Endodermal cell (in vitro differentiated cells): ENCODE data around the gene CLMN. TPM values are rescaled to one million over a fixed set of nuclear protein-coding genes. Genes with fewer than 3 reads are reported as not detected.

Experiments used
- DNase-seq: peaks from one replicate; pipeline ENCODE4 v3.0.0-alpha.2; 2017
- H3K27ac ChIP-seq: 2 replicates; pipeline ENCODE4 v1.5.1; 2013; ENCODE audit warnings: mild to moderate bottlenecking, low read depth, low read length, moderate library complexity
- H3K27me3 ChIP-seq: 2 replicates; pipeline ENCODE4 v1.6.1; 2013; ENCODE audit warnings: mild to moderate bottlenecking, low read length, moderate library complexity; ENCODE audit not compliant: insufficient read depth, control insufficient read depth, poor library complexity, severe bottlenecking
- H3K36me3 ChIP-seq: 2 replicates; pipeline ENCODE4 v1.7.0; 2013; ENCODE audit warnings: mild to moderate bottlenecking, low read length, moderate library complexity; ENCODE audit not compliant: control insufficient read depth, insufficient read depth
- H3K4me1 ChIP-seq: one replicate; pipeline ENCODE4 v1.7.0; 2013; ENCODE audit warnings: low read length; ENCODE audit not compliant: control insufficient read depth, insufficient read depth
- H3K4me3 ChIP-seq: 2 replicates; pipeline ENCODE4 v1.5.1; 2013; ENCODE audit warnings: mild to moderate bottlenecking, low read length, moderate library complexity
- H3K9ac ChIP-seq: 2 replicates; pipeline ENCODE4 v1.6.1; 2013; ENCODE audit warnings: mild to moderate bottlenecking, low read length, moderate library complexity; ENCODE audit not compliant: poor library complexity, severe bottlenecking; ENCODE audit errors: extremely low read depth
- H3K9me3 ChIP-seq: 2 replicates; pipeline ENCODE4 v1.6.1; 2013; ENCODE audit warnings: mild to moderate bottlenecking, low read length, moderate library complexity; ENCODE audit not compliant: control insufficient read depth
- H3K27ac Mint-ChIP-seq: 2 replicates; pipeline ENCODE4 v1.8.0; 2020; ENCODE audit warnings: mixed read lengths
- H3K27me3 Mint-ChIP-seq: 2 replicates; pipeline ENCODE4 v1.8.0; 2021; ENCODE audit warnings: mild to moderate bottlenecking, mixed read lengths; ENCODE audit not compliant: insufficient read depth
- H3K36me3 Mint-ChIP-seq: 2 replicates; pipeline ENCODE4 v1.8.0; 2020; ENCODE audit warnings: low read depth, mixed read lengths
- H3K4me1 Mint-ChIP-seq: 2 replicates; pipeline ENCODE4 v1.8.0; 2020; ENCODE audit warnings: mixed read lengths
- H3K4me3 Mint-ChIP-seq: 2 replicates; pipeline ENCODE4 v1.8.0; 2020; ENCODE audit warnings: mild to moderate bottlenecking, moderate library complexity, mixed read lengths
- H3K9me3 Mint-ChIP-seq: 2 replicates; pipeline ENCODE4 v1.8.0; 2020; ENCODE audit warnings: mild to moderate bottlenecking, mixed read lengths
- WGBS, 2 experiments: methylation state at CpG; one replicate each; pipeline versions ENCODE4 v1.1.5 to v1.1.7; 2013; ENCODE audit warnings: missing lambda C conversion rate in 2 of 2, mixed read lengths in 1 of 2; ENCODE audit not compliant: insufficient coverage in 1 of 2, insufficient read length in 1 of 2; 5-methylcytosine and 5-hydroxymethylcytosine counted together
- total RNA-seq, 2 donors: library from RNA; stranded (reverse); fragmentation: NEBNext Ultra II Directional in 1 of 2; extraction: Animal tissue kit (Norgen Biotek cat#: 25700) in 1 of 2; gene quantifications; 2 replicates in 1 of 2; 3 replicates in 1 of 2; pipeline ENCODE4 v1.2.1, GENCODE V29; 2021
- TF ChIP-seq, protein P1 (sequence below): fragments of 200-600 bp; sonication (generic); conservative IDR thresholded peaks from 2 replicates; pipeline ENCODE4 v1.5.0; 2021; ENCODE audit warnings: antibody characterized with exemption, mild to moderate bottlenecking

CLMN gene
- total RNA-seq, 2 donors from 2014 or later: 9.5 to 11.7 TPM

DNA sequence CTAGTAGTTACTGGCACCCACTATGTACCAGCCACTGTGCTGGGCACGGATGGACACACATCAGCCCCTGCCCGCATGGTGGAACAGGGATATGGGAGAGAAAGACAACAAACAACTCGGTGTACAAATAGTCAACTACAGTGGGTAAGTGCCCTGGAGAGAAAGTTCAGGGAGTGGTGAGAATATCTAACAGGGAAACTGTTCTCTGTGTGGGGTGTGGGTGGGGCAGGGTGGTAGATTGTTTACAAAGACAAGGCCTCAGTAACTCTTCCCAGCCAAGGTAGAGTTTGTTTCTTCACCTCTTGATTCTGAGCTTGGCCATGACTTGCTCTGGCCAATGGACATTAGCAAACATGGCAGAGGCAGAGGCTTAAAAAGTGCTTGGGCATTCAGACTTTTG lies 12.9 kb upstream of the CLMN start:
- Histone ChIP-seq H3K4me1 (peaks cover 3% of the 10 kb centered on the region), H3K9me3 (no peaks in the 10 kb centered on the region), H3K27ac (no peak overlapping the region), H3K9ac (no peak overlapping the region), H3K4me3 (no peak overlapping the region), H3K36me3 (no peaks in the 10 kb centered on the region), H3K27me3 (no peaks in the 10 kb centered on the region)
- TF ChIP-seq, protein P1, sequence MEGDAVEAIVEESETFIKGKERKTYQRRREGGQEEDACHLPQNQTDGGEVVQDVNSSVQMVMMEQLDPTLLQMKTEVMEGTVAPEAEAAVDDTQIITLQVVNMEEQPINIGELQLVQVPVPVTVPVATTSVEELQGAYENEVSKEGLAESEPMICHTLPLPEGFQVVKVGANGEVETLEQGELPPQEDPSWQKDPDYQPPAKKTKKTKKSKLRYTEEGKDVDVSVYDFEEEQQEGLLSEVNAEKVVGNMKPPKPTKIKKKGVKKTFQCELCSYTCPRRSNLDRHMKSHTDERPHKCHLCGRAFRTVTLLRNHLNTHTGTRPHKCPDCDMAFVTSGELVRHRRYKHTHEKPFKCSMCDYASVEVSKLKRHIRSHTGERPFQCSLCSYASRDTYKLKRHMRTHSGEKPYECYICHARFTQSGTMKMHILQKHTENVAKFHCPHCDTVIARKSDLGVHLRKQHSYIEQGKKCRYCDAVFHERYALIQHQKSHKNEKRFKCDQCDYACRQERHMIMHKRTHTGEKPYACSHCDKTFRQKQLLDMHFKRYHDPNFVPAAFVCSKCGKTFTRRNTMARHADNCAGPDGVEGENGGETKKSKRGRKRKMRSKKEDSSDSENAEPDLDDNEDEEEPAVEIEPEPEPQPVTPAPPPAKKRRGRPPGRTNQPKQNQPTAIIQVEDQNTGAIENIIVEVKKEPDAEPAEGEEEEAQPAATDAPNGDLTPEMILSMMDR: no peak
- H3K27ac Mint-ChIP-seq: no peak overlapping the region
- H3K36me3 Mint-ChIP-seq: no peaks in the 10 kb centered on the region
- no peak for DNase-seq
- peaks cover 3% of the 10 kb centered on the region for H3K9me3 Mint-ChIP-seq
- H3K4me3 Mint-ChIP-seq: no peak overlapping the region
- WGBS, 2 experiments: 95 to 100% methylated on average over 1 to 3 of the region's 3 CpGs
- no peaks in the 10 kb centered on the region for H3K4me1 Mint-ChIP-seq
- peaks cover 5% of the 10 kb centered on the region for H3K27me3 Mint-ChIP-seq

DNA sequence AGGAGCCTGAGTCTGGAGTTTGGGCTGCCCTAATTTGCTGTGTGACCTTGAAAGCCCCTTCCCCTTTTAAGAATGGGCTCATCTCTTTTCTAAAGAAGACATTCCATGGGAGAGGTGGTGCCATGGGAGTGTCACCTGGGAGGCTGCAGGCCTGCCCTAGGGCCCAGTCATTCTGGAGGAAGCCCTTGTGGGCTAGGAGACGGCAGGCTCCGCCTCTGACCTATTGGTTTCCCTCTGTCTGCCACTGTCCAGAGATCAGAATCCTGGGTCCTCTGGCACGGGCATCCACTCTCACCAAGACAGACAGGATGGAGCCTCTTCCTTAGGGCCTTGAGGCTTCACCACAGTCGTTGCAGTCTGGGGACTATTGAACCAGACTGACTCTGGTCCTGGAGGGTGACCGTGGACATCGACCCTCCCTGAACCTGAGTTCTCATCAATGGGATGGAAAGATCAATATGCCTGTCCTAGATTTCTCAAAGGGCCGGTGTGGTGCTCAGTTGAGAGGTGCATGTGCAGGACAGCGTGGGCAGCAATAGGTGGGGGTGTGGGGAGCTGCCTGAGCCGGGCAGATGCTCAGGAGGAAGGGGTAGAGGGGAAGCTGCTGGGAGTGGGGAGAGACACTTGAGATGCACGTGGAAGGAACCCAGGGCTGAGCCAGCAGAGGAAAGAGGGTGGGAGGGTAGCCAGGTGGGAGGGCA lies 12.2 kb upstream of the CLMN start:
- no peak overlapping the region for H3K4me3 ChIP-seq
- peaks cover 6% of the 10 kb centered on the region for H3K9me3 ChIP-seq
- TF ChIP-seq, protein P1: no peak
- no peak overlapping the region for H3K27ac ChIP-seq
- Mint-ChIP-seq H3K36me3 (no peaks in the 10 kb centered on the region), H3K27me3 (peaks cover 9% of the 10 kb centered on the region), H3K4me3 (no peak overlapping the region), H3K9me3 (peaks cover 10% of the 10 kb centered on the region), H3K4me1 (no peaks in the 10 kb centered on the region), H3K27ac (no peak overlapping the region)
- no peak overlapping the region for H3K9ac ChIP-seq
- no peaks in the 10 kb centered on the region for H3K36me3 ChIP-seq
- DNase-seq: peak; percentile 21
- H3K27me3 ChIP-seq: no peaks in the 10 kb centered on the region
- WGBS, 2 experiments: 89 to 92% methylated on average over 8 to 10 of the region's 10 CpGs
- no peaks in the 10 kb centered on the region for H3K4me1 ChIP-seq

DNA sequence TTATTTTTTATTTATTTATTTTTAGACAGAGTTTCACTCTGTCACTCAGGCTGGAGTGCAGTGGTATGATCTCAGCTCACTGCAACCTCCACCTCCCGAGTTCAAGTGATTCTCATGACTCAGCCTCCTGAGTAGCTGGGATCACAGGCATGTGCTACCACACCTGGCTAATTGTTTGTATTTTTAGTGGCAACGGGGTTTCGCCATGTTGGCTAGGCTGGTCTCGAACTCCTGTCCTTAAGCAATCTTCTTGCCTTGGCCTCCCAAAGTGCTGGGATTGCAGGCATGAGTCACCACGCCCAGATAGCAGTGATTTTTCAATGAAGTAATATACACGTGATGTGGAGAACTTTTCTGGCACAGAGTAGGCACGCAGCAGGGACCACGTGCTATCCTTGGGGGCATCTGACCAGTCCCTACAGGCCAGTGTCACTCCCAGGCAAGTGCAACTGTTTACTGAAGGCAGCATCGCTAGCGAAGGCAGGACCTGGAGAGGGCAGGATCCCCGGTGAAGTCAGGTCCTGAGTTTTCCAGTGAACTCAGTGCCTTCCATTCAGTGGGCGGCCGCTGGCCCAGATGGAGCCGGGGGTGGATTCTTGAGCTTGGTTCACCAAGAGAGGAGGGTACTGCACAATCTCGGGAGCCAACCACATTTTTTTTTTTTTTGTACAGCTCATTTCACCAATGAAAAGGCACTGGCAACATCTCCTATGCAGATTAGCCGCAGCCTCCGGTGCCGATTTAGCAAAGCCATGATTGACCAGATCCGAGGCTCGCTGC lies 11.1 kb upstream of the CLMN start:
- Histone ChIP-seq H3K27ac (no peak overlapping the region), H3K27me3 (no peaks in the 10 kb centered on the region), H3K4me3 (no peak overlapping the region), H3K9ac (no peak overlapping the region), H3K4me1 (no peaks in the 10 kb centered on the region), H3K9me3 (peaks cover 16% of the 10 kb centered on the region), H3K36me3 (no peaks in the 10 kb centered on the region)
- Mint-ChIP-seq H3K27me3 (peaks cover 12% of the 10 kb centered on the region), H3K4me1 (no peaks in the 10 kb centered on the region), H3K36me3 (no peaks in the 10 kb centered on the region), H3K27ac (no peak overlapping the region), H3K9me3 (peaks cover 14% of the 10 kb centered on the region), H3K4me3 (no peak overlapping the region)
- no peak for DNase-seq
- TF ChIP-seq, protein P1: no peak
- 91 to 95% methylated on average over 16 to 20 of the region's 20 CpGs for WGBS, 2 experiments
